ENCODE results near the gene SLC24A3. TPM values are rescaled to one million over a fixed set of nuclear protein-coding genes. Genes with fewer than 3 reads are reported as not detected.

Gene SLC24A3
- 10 to 100 TPM in 2 of 6 donors, 1 to 10 TPM in 4; 6.3 to 10.8 (median 9.3) TPM for total RNA-seq

DNA sequence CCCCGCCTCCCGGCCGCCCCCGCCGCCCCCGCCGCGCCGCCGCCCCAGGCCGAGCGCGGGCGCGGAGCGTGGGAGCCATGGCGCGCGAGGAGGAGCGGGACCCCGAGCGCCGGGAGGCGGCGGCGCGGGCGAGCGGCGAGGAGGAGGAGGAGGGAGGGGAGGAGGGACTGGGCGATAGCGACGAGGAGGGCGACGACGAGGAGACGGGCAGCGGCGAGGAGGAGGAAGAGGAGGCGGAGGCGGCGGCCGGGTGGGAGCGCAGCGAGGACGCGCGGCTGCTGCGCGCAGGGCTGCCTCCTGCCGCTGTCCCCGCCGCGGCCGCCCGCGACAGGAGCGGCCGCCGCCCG lies at the start of gene SLC24A3:
TSS of gene SLC24A3 (plus strand) at position 174 of the 347 bp plus-strand sequence.
- H3K9me3 ChIP-seq: no peaks in the 10 kb centered on the region
- TF ChIP-seq POLR2A (IDR thresholded peaks at IDR 0.05): no peak
- no peak for TF ChIP-seq POLR2AphosphoS5 (IDR thresholded peaks at IDR 0.05)
- TF ChIP-seq EP300 (IDR thresholded peaks at IDR 0.05): no peak
- TF ChIP-seq CTCF (IDR thresholded peaks at IDR 0.05): no peak
- no peaks in the 10 kb centered on the region for H3K36me3 ChIP-seq
- peak in 1 of 2 donors; percentile 26 for ATAC-seq (ENCODE audit: low FRiP score in 2 of 2)
- no peaks in the 10 kb centered on the region for H3K27me3 ChIP-seq
- WGBS, 2 donors: 2% methylated on average over 24 of the region's 61 CpGs; no CpG with 5 or more reads in 1 of the 2 donors
- peaks cover 3 to 26% (median 23%) of the 10 kb centered on the region in 4 donors for H3K4me1 ChIP-seq
- H3K4me3 ChIP-seq: peak within 1 kb of the TSS; percentile 38 to 65 (median 55)
- DNase-seq: peak in 1 of 2 donors; percentile 89
- peak within 1 kb of the TSS; percentile 49 to 78 (median 74) for H3K27ac ChIP-seq

DNA sequence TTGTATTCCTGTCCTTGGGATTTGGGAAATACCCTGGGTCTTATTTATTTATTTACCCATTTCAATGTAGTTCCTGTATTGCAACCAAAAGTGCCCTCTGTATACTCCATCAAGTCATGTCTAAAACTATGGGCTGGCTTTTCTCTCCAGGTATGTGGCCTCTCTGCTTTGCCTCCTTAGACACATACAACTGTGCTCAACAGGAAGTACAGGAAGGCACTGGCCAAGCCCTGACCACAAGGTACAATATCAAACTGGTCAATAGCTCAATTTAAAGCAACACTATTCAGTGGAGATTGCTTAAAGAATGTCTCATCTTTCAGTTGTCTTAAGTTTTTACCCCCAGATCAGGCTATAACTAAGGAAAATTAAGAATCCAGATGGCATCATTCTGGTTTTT lies 42.3 kb upstream of the SLC24A3 start:
- Histone ChIP-seq H3K36me3 (no peaks in the 10 kb centered on the region), H3K27ac (no peak overlapping the region), H3K9me3 (peaks cover 0 to 7% (median 2%) of the 10 kb centered on the region in 4 donors), H3K4me3 (no peak overlapping the region), H3K27me3 (no peaks in the 10 kb centered on the region), H3K4me1 (no peaks in the 10 kb centered on the region)
- ATAC-seq (ENCODE audit: low FRiP score in 2 of 2) (no peak), DNase-seq (no peak)
- no peak for TF ChIP-seq POLR2A (IDR thresholded peaks at IDR 0.05)
- TF ChIP-seq POLR2AphosphoS5 (IDR thresholded peaks at IDR 0.05): no peak
- no peak for TF ChIP-seq EP300 (IDR thresholded peaks at IDR 0.05)

- Histone ChIP-seq H3K4me1 (no peaks in the 10 kb centered on the region), H3K36me3 (no peaks in the 10 kb centered on the region), H3K9me3 (peaks cover 0 to 3% (median under 1%) of the 10 kb centered on the region in 4 donors), H3K27me3 (no peaks in the 10 kb centered on the region), H3K4me3 (no peak overlapping the region), H3K27ac (no peak overlapping the region)
- TF ChIP-seq EP300 (IDR thresholded peaks at IDR 0.05) (no peak), POLR2A (IDR thresholded peaks at IDR 0.05) (no peak), POLR2AphosphoS5 (IDR thresholded peaks at IDR 0.05) (no peak), CTCF (IDR thresholded peaks at IDR 0.05) (no peak)
- ATAC-seq (ENCODE audit: low FRiP score in 2 of 2): no peak
- no peak for DNase-seq
- WGBS, 2 donors: 69 to 71% methylated on average over 1 of the region's 1 CpG
These were observed 39.8 kb upstream of the SLC24A3 start for GRCh38 chr20:19172637-19173036.

DNA sequence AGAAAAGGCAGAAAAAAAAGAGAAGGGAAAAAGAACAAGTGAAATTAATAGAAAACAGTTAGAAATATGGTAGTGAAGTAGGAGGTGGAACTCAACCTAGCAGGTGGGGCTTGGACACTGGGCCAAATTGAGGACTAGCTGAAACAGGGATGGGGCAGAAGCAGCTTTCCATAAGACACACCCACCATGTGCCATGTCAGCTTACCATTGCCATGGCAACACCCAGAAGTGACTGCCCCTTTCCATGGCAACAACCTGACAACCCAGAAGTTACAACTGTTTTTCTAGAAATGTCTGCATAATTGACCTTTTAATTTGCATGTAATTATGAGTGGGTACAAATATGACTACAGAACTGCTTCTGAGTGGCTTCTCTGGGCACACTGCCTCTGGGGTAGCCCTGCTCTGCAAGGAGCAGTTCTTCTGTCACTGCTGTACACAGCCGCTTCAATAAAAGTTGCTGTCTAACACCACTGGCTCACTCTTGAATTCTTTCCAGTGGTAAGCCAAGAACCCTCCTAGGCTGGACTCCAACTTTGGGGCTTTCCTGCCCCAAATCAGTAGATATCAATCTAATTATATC lies 35.9 kb upstream of the SLC24A3 start:
- Histone ChIP-seq H3K4me3 (no peak overlapping the region), H3K27me3 (no peaks in the 10 kb centered on the region), H3K9me3 (no peaks in the 10 kb centered on the region), H3K27ac (no peak overlapping the region), H3K4me1 (no peaks in the 10 kb centered on the region), H3K36me3 (no peaks in the 10 kb centered on the region)
- ATAC-seq (ENCODE audit: low FRiP score in 2 of 2): no peak
- no peak for DNase-seq
- TF ChIP-seq EP300 (IDR thresholded peaks at IDR 0.05): no peak
- TF ChIP-seq CTCF (IDR thresholded peaks at IDR 0.05): no peak
- TF ChIP-seq POLR2A (IDR thresholded peaks at IDR 0.05): no peak
- no peak for TF ChIP-seq POLR2AphosphoS5 (IDR thresholded peaks at IDR 0.05)
- WGBS, 2 donors: 45 to 53% methylated on average over 1 of the region's 1 CpG

GRCh38 chr20:19181552-19181951 lies 30.9 kb upstream of the SLC24A3 start:
- 56 to 60% methylated on average over 2 of the region's 2 CpGs for WGBS, 2 donors
- no peaks in the 10 kb centered on the region for H3K36me3 ChIP-seq
- H3K27me3 ChIP-seq: no peaks in the 10 kb centered on the region
- no peak overlapping the region for H3K27ac ChIP-seq
- no peak for TF ChIP-seq POLR2AphosphoS5 (IDR thresholded peaks at IDR 0.05)
- no peak for TF ChIP-seq POLR2A (IDR thresholded peaks at IDR 0.05)
- TF ChIP-seq EP300 (IDR thresholded peaks at IDR 0.05): no peak
- TF ChIP-seq CTCF (IDR thresholded peaks at IDR 0.05): no peak
- DNase-seq (no peak), ATAC-seq (ENCODE audit: low FRiP score in 2 of 2) (no peak)
- H3K4me1 ChIP-seq: no peaks in the 10 kb centered on the region
- H3K9me3 ChIP-seq: no peaks in the 10 kb centered on the region
- H3K4me3 ChIP-seq: no peak overlapping the region

All from upper lobe of left lung (tissue), 6 donors.